ENCODE data around the gene GNGT1.

GNGT1 gene

GRCh38 chr7:93943816-93944540, 37.6 kb downstream of the GNGT1 start:
- no peak for DNase-seq

- no peak for DNase-seq
These were observed 38.3 kb downstream of the GNGT1 start for GRCh38 chr7:93944673-93945072.

GRCh38 chr7:93945083-93945482, 38.7 kb downstream of the GNGT1 start:
- no peak for DNase-seq

GRCh38 chr7:93945756-93946535, 39.6 kb downstream of the GNGT1 start:
- no peak for DNase-seq

GRCh38 chr7:93948106-93948505, 41.7 kb downstream of the GNGT1 start:
- DNase-seq: no peak

- no peak for DNase-seq
These were observed 42.5 kb downstream of the GNGT1 start for GRCh38 chr7:93948873-93949272.

- DNase-seq: no peak
These were observed 43.1 kb downstream of the GNGT1 start for GRCh38 chr7:93949423-93949822.

GRCh38 chr7:93955304-93955703, 48.9 kb downstream of the GNGT1 start:
- DNase-seq: no peak

GRCh38 chr7:93957767-93958166, 51.4 kb downstream of the GNGT1 start:
- no peak for DNase-seq

- DNase-seq: no peak
These were observed 51.8 kb downstream of the GNGT1 start for GRCh38 chr7:93958216-93958615.

GRCh38 chr7:93958651-93959050, 52.3 kb downstream of the GNGT1 start:
- no peak for DNase-seq
